Activated CD8-positive, alpha-beta memory T cell treated with anti-CD3 and anti-CD28 coated beads, Interleukin-2, amount 50 U/mL, for 4 hours (primary cell): ENCODE results near the gene PPY.
"Not testable (repeated sequence)": the region's sequence is repeated elsewhere in the genome, so short reads cannot be mapped to it uniquely, and the experiment has no call there.

Experiments used
- DNase-seq: peaks from one replicate; pipeline ENCODE4 v3.0.0-alpha.2; 2020

Gene PPY, protein sequence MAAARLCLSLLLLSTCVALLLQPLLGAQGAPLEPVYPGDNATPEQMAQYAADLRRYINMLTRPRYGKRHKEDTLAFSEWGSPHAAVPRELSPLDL

GRCh38 chr17:43942051-43942685 lies at the start of gene PPY:
Gene PPY, minus strand, starts transcription at chr17:43942476. Its CDS starts 822 bp downstream, at chr17:43941654.
- DNase-seq: no peak

- no peak for DNase-seq
These were observed 46.0 kb upstream of the PPY start for GRCh38 chr17:43988301-43988700.

DNA sequence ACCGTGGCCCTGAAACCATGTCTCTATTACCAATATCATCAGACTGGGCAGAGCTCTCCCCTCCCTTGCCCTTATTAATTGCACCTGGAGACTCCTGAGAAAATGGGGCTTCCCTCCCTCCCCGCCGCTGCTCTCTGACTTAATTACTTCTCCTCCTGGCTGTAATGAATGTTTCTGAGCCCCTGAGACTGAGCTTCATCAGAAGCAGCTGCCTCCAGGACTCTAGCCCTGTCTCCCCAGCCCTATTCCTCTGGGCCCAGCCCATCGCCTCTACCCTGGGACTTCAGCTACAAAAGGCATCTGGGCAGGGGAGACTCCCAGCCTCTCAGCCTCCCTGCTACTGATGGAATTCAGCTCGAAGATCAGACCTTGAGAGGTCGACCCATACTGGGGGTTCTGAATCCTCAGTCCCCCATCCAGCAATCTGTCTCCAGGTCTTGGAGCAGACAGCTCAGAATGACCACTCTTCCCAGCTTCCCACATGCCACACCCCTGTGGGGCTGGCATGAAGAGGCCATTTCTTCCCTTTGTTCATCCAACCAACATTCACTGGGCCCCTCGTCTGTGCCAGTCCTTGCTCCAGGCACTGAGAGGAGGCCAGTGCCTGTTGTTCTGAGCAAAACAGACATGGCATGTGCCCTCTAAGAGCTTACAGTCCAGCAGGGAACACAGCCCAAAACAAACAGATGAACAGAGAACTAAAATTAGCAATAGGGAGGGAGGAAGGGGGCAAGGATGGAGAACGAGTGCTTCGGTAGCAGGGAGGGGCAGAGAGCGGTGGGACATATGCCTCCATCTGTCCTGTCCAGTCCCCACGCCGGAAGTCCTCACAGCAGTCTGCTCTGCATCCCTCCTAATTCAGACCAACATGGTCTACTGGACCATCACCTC lies 45.1 kb upstream of the PPY start:
- DNase-seq: no peak

GRCh38 chr17:43986225-43986981 lies 44.1 kb upstream of the PPY start:
- DNase-seq: no peak

DNA sequence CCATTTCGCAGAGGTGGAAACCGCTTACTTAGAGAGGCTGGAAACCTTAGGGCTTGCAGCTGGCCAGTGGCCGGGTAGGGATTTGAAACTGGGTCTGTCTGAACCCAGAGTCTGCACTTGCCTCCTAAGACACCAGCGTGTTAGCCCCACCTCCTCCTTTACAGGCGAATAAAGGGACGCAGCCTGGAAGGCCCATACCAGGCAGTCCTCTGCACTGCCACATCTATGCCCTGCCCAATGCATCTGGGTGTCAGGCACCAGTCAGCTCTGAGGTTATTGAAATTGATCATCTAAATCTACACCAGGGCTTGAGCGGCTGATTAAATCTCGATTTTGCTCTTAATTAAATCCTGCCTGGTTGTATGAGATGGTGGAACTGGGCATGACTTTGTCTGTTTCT lies 42.2 kb upstream of the PPY start:
- DNase-seq: no peak

DNA sequence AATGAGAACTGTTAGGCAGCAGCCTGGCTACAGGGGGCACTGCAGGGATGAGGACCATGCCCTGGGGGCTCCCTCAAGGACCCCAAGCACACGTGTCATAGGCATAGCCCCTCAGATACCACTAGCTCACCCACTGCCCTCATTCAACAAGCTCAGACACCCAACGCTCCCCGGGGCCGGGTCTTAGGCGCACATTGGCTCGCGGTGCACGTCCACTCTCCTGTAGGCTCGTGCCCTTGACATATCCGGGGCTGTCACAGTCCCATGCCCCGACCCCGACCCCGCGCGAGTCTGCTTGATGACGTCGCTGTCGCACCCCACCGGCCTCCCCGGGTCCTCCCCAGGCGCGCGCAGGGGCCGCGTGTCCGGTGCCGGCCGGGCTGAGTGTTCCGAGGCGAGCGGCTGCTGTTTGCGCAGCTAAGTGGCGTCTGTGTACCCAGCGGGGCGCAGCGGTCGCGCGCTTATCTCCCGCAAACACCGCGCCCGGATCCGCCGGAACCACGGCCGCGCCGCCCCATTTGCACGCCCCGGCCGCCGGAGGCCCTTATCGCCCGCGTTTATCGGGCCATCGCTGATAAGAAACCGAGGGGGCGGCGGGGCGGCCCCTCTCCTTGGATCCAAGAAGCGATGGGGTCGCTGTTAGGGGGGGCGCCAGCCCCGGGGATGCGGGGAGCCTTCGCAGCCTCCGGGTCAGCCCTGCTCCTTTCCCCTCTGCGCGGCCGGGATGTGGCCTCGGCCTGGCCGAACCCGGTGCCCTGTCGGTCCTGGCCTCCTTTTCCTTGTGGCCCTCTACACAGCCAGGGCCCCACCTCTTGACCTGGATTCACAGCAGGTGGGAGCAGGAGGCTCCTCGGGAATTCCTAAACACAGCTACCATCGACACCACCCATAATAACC lies 41.5 kb upstream of the PPY start:
- DNase-seq: no peak

- DNase-seq: no peak
These were observed 40.9 kb upstream of the PPY start for GRCh38 chr17:43983196-43983514.

DNA sequence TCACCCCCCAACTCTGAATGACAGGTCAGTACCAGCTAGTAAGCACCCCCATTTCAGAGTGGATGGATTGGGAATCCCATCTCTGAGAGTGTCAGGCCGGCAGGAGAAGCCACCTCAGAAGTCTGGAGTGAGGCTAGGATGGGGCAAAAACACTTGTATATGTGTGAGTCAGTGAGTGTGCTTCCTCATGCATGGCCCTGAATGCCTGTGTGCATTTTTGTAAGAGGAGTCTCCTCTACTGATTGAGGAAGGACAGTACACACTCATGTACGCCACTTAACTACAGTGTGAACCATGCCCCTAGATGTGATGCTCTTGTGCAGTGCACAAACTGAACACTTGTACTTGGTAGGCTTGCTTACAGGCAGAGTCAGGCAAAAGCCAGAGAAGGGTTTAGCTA lies 39.9 kb upstream of the PPY start:
- DNase-seq: no peak

- no peak for DNase-seq
These were observed 37.4 kb upstream of the PPY start for GRCh38 chr17:43979671-43980070.

GRCh38 chr17:43979011-43979410 lies 36.7 kb upstream of the PPY start:
- DNase-seq: no peak

DNA sequence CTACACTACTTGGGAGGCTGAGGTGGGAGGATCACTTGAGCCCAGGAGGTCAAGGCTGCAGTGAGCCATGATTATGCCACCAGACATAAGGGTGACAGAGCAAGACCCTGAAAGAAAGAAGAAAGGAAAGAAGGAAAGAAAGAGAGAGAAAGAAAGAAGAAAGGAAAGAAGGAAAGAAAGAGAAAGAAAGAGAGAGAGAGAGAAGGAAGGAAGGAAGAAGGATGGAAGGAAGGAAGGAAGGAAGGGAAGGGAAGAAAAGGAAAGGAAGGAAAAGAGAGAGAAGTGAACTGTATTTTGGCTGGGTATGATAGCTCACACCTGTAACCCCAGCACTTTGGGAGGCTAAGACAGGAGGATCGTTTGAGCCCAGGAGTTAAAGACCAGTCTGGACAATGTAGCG lies 35.8 kb upstream of the PPY start:
- DNase-seq: no peak

GRCh38 chr17:43976963-43977837 lies 34.9 kb upstream of the PPY start:
- no peak for DNase-seq

DNA sequence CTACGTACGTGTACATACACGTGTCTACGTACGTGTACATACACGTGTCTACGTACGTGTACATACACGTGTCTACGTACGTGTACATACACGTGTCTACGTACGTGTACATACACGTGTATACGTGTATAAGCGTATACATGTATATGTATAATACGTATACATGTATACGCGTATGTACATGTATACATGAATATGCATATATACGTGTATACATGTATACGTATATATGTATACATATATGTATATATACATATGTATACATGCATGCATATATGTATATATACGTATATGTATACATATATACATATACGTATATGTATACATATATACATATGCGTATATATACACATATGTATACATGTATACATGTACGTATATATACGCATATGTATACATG lies 33.6 kb upstream of the PPY start:
- no peak for DNase-seq

GRCh38 chr17:43974382-43975266 lies 32.3 kb upstream of the PPY start:
- DNase-seq: no peak

DNA sequence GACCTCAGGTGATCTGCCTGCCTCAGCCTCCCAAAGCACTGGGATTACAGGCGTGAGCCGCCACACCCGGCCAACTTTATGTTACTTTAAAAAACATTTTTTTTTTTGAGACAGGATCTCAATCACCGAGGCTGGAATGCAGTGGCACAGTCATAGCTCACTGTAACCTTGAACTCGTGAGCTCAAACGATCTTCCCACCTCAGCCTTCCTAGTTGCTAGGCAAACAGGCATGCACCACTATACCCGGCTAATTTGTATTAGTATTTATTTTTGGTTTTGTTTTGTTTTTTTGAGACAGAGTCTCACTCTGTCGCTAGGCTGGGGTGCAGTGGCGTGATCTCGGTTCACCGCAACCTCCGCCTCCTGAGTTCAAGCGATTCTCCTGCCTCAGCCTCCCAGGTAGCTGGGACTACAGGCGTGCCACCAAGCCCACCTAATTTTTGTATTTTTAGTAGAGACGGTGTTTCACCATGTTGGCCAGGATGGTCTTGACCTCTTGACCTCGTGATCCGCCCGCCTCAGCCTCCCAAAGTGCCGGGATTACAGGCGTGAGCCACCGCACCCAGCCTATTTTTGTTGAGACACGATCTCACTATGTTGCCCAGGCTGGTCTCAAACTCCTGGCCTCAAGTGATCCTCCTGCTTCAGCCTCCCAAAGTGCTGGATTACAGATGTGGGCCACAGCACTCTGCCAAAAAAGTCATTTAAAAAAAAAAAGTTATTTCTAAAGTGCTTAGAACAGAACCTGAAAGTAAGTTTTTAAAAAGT lies 30.4 kb upstream of the PPY start:
- DNase-seq: not testable (repeated sequence)

DNA sequence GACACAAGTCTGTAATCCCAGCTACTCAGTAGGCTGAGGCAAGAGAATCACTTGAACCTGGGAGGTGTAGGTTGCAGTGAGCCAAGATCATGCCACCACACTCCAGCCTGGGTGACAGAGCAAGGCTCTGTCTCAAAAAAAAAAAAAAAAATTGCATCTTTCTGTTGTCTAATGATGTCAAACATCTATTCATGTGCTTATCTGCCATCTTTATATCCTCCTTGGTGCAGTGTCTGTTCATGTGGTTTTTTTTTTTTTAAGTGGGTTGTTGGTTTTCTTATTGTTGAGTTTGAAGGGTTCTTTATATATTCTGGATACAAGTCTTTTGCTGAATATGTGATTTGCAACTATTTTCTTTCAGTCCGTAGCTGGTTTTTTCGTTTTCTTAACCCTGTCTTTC lies 29.2 kb upstream of the PPY start:
- not testable (repeated sequence) for DNase-seq

- no peak for DNase-seq
These were observed 28.1 kb upstream of the PPY start for GRCh38 chr17:43970366-43970765.

GRCh38 chr17:43967251-43967875 lies 25.1 kb upstream of the PPY start:
- no peak for DNase-seq

GRCh38 chr17:43966276-43966675 lies 24.0 kb upstream of the PPY start:
- DNase-seq: no peak
